ENCODE measurements around the gene B4GALT2. TPM values are rescaled to one million over a fixed set of nuclear protein-coding genes. Genes with fewer than 3 reads are reported as not detected.

Gene B4GALT2
- total RNA-seq, 2 experiments from 2014 or later: 0.57 to 1.4 TPM

- TF ChIP-seq, protein P1, sequence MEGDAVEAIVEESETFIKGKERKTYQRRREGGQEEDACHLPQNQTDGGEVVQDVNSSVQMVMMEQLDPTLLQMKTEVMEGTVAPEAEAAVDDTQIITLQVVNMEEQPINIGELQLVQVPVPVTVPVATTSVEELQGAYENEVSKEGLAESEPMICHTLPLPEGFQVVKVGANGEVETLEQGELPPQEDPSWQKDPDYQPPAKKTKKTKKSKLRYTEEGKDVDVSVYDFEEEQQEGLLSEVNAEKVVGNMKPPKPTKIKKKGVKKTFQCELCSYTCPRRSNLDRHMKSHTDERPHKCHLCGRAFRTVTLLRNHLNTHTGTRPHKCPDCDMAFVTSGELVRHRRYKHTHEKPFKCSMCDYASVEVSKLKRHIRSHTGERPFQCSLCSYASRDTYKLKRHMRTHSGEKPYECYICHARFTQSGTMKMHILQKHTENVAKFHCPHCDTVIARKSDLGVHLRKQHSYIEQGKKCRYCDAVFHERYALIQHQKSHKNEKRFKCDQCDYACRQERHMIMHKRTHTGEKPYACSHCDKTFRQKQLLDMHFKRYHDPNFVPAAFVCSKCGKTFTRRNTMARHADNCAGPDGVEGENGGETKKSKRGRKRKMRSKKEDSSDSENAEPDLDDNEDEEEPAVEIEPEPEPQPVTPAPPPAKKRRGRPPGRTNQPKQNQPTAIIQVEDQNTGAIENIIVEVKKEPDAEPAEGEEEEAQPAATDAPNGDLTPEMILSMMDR (conservative IDR thresholded peaks at IDR 0.05; ENCODE audit: low read length): no peak
- TF ChIP-seq EZH2phosphoT487 (IDR thresholded peaks at IDR 0.05; ENCODE audit: borderline replicate concordance, low read depth, low read length): no peak
- ChIA-PET CTCF (ENCODE audit: unreplicated experiment) (interaction anchor here (1.1 to 1.4 kb wide), 2 partner anchors 18 to 39 kb away, joined by 3 read pairs; no protein-coding TSS in a partner anchor), POLR2A (interaction anchor here (0.5 to 1.2 kb wide), 3 partner anchors 26 to 361 kb away, joined by 3 to 5 read pairs (median 3); no protein-coding TSS in a partner anchor)
- H3K36me3 ChIP-seq (ENCODE audit: insufficient read depth, low read length): peaks cover 56% of the 10 kb centered on the region
- DNase-seq (ENCODE audit: low spot score): peak; percentile 94
- peak within 1 kb of the TSS; percentile 90 for H3K4me2 ChIP-seq (ENCODE audit: low read length)
- H3K4me3 ChIP-seq (ENCODE audit: low read depth, low read length, poor library complexity, severe bottlenecking): peak within 1 kb of the TSS; percentile 94
- H2AFZ ChIP-seq (ENCODE audit: low read length): peak within 1 kb of the TSS; percentile 69
- H3K9me2 ChIP-seq (ENCODE audit: insufficient read depth, low read length): no peaks in the 10 kb centered on the region
- H3K9me3 ChIP-seq (ENCODE audit: low read length): no peaks in the 10 kb centered on the region
- intact Hi-C loops (cut with micrococcal nuclease; ENCODE audit: unreplicated experiment): loop anchor here (1.0 to 2.0 kb wide), 2 partner anchors 16 to 28 kb away; partner anchors contain the start of genes CCDC24 and IPO13
- 0 out of 2 replicates have a peak, but pooled peaks cover 9% of the 10 kb centered on the region for H4K20me1 ChIP-seq (ENCODE audit: insufficient read depth, low read length)
- peak within 1 kb of the TSS; percentile 46 for H3K27ac ChIP-seq (ENCODE audit: low read depth, low read length, poor library complexity, severe bottlenecking)
- H3K4me1 ChIP-seq (ENCODE audit: insufficient read depth, low read length, poor library complexity, severe bottlenecking): peaks cover 24% of the 10 kb centered on the region
- H3K79me2 ChIP-seq (ENCODE audit: insufficient read depth, low read depth, low read length): peaks cover 10% of the 10 kb centered on the region; the same call in 1 of the 2 replicates
- no TSS peak for BruUV-seq (replicated peaks)
Measured at GRCh38 chr1:43974443-43975248, 4.4 kb upstream of the B4GALT2 start, which contains the start of gene ATP6V0B. TSS of gene ATP6V0B (plus strand) at chr1:43974960. CDS start at chr1:43975041, 81 bp downstream.

GRCh38 chr1:43975249-43975961, 3.6 kb upstream of the B4GALT2 start:
- peak; percentile 55 for DNase-seq (ENCODE audit: low spot score)
- no peaks in the 10 kb centered on the region for H3K9me2 ChIP-seq (ENCODE audit: insufficient read depth, low read length)
- peaks cover 6% of the 10 kb centered on the region; the same call in 1 of the 2 replicates for H3K79me2 ChIP-seq (ENCODE audit: insufficient read depth, low read depth, low read length)
- ChIA-PET POLR2A (interaction anchor here (0.5 to 0.6 kb wide), 3 partner anchors 66 to 360 kb away, joined by 3 to 5 read pairs (median 5); no protein-coding TSS in a partner anchor), CTCF (ENCODE audit: unreplicated experiment) (interaction anchor here (1.1 to 1.4 kb wide), 2 partner anchors 17 to 40 kb away, joined by 3 read pairs; no protein-coding TSS in a partner anchor)
- H2AFZ ChIP-seq (ENCODE audit: low read length): peak overlapping the region; percentile 69
- TF ChIP-seq, protein P1 (conservative IDR thresholded peaks at IDR 0.05; ENCODE audit: low read length): no peak
- TF ChIP-seq EZH2phosphoT487 (IDR thresholded peaks at IDR 0.05; ENCODE audit: borderline replicate concordance, low read depth, low read length): no peak
- intact Hi-C loops (cut with micrococcal nuclease; ENCODE audit: unreplicated experiment): loop anchor here (2.0 kb wide), 1 partner anchor 15 kb away; the partner anchor contains the start of gene CCDC24
- H4K20me1 ChIP-seq (ENCODE audit: insufficient read depth, low read length): 0 out of 2 replicates have a peak, but pooled peaks cover 9% of the 10 kb centered on the region
- no TSS peak for BruUV-seq (replicated peaks)
- no peaks in the 10 kb centered on the region for H3K9me3 ChIP-seq (ENCODE audit: low read length)
- peaks cover 24% of the 10 kb centered on the region for H3K4me1 ChIP-seq (ENCODE audit: insufficient read depth, low read length, poor library complexity, severe bottlenecking)
- peak overlapping the region; percentile 46 for H3K27ac ChIP-seq (ENCODE audit: low read depth, low read length, poor library complexity, severe bottlenecking)
- peaks cover 56% of the 10 kb centered on the region for H3K36me3 ChIP-seq (ENCODE audit: insufficient read depth, low read length)
- H3K4me3 ChIP-seq (ENCODE audit: low read depth, low read length, poor library complexity, severe bottlenecking): peak overlapping the region; percentile 94
- peak overlapping the region; percentile 90 for H3K4me2 ChIP-seq (ENCODE audit: low read length)
